WTC11 (cell line): ENCODE data around the gene PDGFRB.

Experiments
- NFE2L1 ChIP-seq: sonication (generic); formaldehyde crosslinking; IDR thresholded peaks from 2 replicates; pipeline ENCODE4 v1.8.1; 2023; ENCODE audit warnings: missing genetic modification reagents
- TF ChIP-seq, protein P1 (sequence below): fragments of 200-600 bp; IDR thresholded peaks from 2 replicates; pipeline ENCODE4 v1.8.0; 2022; ENCODE audit warnings: antibody characterized with exemption
- TF ChIP-seq, protein P2 (sequence below): sonication (generic); formaldehyde crosslinking; IDR thresholded peaks from 2 replicates; pipeline ENCODE4 v1.8.0; 2022; ENCODE audit warnings: mild to moderate bottlenecking, missing genetic modification reagents
- TF ChIP-seq, protein P3 (sequence below): fragments of 250-450 bp; sonication (Bioruptor Pico); IDR thresholded peaks from 2 replicates; pipeline ENCODE4 v1.9.0; 2021; ENCODE audit warnings: moderate library complexity, mild to moderate bottlenecking, inconsistent platforms, borderline replicate concordance

DNA sequence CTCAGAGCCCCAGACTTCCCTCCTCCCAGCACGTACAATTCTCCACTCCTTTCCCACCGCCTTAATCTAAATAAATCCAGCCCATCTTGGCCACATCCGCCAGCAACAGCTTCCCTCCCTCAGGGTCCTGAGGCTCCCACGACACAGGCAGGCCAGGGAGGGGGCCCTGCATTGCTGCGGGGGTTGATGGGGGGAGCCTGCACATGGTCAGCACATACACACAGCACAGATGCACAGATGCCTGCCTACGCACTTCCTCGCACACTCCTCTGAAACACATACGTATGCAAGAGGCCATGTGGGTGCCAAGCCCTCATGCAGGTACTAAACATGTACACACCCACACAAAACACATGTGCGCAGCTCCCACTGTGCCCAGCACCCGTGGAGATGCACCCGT, 14.8 kb downstream of the PDGFRB start:
- TF ChIP-seq, protein P1, sequence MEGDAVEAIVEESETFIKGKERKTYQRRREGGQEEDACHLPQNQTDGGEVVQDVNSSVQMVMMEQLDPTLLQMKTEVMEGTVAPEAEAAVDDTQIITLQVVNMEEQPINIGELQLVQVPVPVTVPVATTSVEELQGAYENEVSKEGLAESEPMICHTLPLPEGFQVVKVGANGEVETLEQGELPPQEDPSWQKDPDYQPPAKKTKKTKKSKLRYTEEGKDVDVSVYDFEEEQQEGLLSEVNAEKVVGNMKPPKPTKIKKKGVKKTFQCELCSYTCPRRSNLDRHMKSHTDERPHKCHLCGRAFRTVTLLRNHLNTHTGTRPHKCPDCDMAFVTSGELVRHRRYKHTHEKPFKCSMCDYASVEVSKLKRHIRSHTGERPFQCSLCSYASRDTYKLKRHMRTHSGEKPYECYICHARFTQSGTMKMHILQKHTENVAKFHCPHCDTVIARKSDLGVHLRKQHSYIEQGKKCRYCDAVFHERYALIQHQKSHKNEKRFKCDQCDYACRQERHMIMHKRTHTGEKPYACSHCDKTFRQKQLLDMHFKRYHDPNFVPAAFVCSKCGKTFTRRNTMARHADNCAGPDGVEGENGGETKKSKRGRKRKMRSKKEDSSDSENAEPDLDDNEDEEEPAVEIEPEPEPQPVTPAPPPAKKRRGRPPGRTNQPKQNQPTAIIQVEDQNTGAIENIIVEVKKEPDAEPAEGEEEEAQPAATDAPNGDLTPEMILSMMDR: no peak
- TF ChIP-seq, protein P2, sequence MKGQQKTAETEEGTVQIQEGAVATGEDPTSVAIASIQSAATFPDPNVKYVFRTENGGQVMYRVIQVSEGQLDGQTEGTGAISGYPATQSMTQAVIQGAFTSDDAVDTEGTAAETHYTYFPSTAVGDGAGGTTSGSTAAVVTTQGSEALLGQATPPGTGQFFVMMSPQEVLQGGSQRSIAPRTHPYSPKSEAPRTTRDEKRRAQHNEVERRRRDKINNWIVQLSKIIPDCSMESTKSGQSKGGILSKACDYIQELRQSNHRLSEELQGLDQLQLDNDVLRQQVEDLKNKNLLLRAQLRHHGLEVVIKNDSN (CRISPR knock-in tag): no peak
- no peak for TF ChIP-seq NFE2L1
- TF ChIP-seq, protein P3, sequence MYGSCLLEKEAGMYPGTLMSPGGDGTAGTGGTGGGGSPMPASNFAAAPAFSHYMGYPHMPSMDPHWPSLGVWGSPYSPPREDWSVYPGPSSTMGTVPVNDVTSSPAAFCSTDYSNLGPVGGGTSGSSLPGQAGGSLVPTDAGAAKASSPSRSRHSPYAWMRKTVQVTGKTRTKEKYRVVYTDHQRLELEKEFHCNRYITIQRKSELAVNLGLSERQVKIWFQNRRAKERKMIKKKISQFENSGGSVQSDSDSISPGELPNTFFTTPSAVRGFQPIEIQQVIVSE (CRISPR knock-in tag): no peak
